Left lung (tissue), 10 donors: Measurements from ENCODE around the gene ALCAM. TPM values are rescaled to one million over a fixed set of nuclear protein-coding genes. Genes with fewer than 3 reads are reported as not detected.

Experiments
- ATAC-seq: fragments of 200-7000 bp; cut with Tn5 transposase; one replicate; pipeline ENCODE4 v1.9.1; 2020; ENCODE audit warnings: moderate library complexity
- DNase-seq, 4 donors: peaks; one replicate each; pipeline ENCODE4 v3.0.0-alpha.2; 2013 to 2020
- H3K27ac ChIP-seq, 2 donors: fragments of 200-600 bp; sonication (generic) in 1 of 2; one replicate each; pipeline versions ENCODE4 v1.5.0 to v1.8.0; 2020 to 2021
- H3K27me3 ChIP-seq, 2 donors: fragments of 200-600 bp; sonication (generic) in 1 of 2; one replicate each; pipeline versions ENCODE4 v1.5.0 to v1.8.0; 2020 to 2021
- H3K36me3 ChIP-seq, 2 donors: fragments of 200-600 bp; sonication (generic) in 1 of 2; one replicate each; pipeline versions ENCODE4 v1.5.0 to v1.8.0; 2020 to 2021
- H3K4me1 ChIP-seq, 2 donors: fragments of 200-600 bp; one replicate each; pipeline ENCODE4 v1.8.0; 2021
- H3K4me3 ChIP-seq, 2 donors: fragments of 200-600 bp; sonication (generic) in 1 of 2; one replicate each; pipeline versions ENCODE4 v1.5.0 to v1.8.0; 2020 to 2021; ENCODE audit warnings: mild to moderate bottlenecking in 1 of 2
- H3K9me3 ChIP-seq, 2 donors: fragments of 200-600 bp; sonication (generic) in 1 of 2; one replicate each; pipeline versions ENCODE4 v1.5.0 to v1.8.0; 2020 to 2021
- intact Hi-C, 2 donors: fragments of 100-400 bp; cut with DNase I; formaldehyde crosslinking; loops; one replicate each; pipeline versions ENCODE4 v1.11.2 to v1.14.2; 2022
- polyA plus RNA-seq, 6 donors: library from polyadenylated mRNA; unstranded; fragments of 120-200 nt; gene quantifications; one replicate each; pipeline ENCODE4 v1.2.1, GENCODE V29; 2013; ENCODE audit not compliant: insufficient read length in 6 of 6
- total RNA-seq, 2 donors: library from RNA; stranded (reverse); fragmentation: NEBNext Ultra II Directional; extraction: Animal tissue kit (Norgen Biotek cat#: 25700); gene quantifications; one replicate each; pipeline ENCODE4 v1.2.1, GENCODE V29; 2021
- TF ChIP-seq, protein P1 (sequence below), 2 donors: fragments of 200-600 bp; sonication (generic) in 1 of 2; IDR thresholded peaks; one replicate each; pipeline versions ENCODE4 v1.5.0 to v1.8.0; 2021; ENCODE audit warnings: antibody characterized with exemption in 2 of 2
- donor health status: DM: no; HTN: yes; CAD: no.
- donor health status: DM: no; HTN: no; CAD: no.

The ALCAM gene
- total and polyA plus RNA-seq, 8 donors, result 84.2 to 170 (median 127) TPM

DNA sequence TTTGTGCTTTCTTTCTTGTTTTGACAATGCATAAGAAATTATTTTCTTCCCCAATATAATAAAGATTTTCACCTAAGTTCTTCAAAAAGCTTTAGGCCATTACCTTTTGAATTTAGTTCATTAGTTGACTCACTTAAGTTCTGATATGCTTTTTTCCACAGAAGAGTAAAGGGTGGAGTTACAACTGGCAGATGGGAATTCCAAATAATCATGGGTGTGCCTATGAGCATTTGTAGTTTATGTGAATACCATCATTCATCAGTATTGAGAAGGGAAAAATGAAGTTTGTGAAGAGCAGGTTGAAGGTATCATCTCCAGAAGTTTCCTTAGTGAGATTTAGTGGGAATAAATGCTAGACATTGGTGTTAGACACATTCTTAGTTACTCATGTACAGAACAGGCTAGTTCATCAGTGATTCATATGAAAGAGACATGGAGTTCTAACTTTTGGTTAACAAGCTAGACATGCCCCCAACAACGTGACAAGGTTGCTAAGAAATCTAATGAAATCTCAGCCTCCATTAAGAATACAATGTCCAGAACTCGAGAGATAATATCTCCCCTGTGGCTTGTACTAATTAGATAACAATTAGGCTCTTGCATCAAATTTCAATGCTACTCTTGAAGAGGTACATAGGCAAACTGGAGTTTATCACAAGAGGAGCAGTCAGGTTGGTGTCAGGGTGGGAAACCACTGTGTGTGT lies 16.9 kb upstream of the ALCAM start:
- H3K27me3 ChIP-seq, result peaks cover 0 to 24% of the 10 kb centered on the region in 2 donors
- no peaks in the 10 kb centered on the region for H3K9me3 ChIP-seq
- intact Hi-C loops, result no loop called here
- H3K27ac ChIP-seq, result no peak overlapping the region
- no peak for ATAC-seq
- H3K4me3 ChIP-seq, result no peak overlapping the region
- no peaks in the 10 kb centered on the region for H3K36me3 ChIP-seq
- peaks cover 0 to 8% of the 10 kb centered on the region in 2 donors for H3K4me1 ChIP-seq
- no peak for DNase-seq
- TF ChIP-seq, protein P1, sequence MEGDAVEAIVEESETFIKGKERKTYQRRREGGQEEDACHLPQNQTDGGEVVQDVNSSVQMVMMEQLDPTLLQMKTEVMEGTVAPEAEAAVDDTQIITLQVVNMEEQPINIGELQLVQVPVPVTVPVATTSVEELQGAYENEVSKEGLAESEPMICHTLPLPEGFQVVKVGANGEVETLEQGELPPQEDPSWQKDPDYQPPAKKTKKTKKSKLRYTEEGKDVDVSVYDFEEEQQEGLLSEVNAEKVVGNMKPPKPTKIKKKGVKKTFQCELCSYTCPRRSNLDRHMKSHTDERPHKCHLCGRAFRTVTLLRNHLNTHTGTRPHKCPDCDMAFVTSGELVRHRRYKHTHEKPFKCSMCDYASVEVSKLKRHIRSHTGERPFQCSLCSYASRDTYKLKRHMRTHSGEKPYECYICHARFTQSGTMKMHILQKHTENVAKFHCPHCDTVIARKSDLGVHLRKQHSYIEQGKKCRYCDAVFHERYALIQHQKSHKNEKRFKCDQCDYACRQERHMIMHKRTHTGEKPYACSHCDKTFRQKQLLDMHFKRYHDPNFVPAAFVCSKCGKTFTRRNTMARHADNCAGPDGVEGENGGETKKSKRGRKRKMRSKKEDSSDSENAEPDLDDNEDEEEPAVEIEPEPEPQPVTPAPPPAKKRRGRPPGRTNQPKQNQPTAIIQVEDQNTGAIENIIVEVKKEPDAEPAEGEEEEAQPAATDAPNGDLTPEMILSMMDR (IDR thresholded peaks at IDR 0.05), result no peak

DNA sequence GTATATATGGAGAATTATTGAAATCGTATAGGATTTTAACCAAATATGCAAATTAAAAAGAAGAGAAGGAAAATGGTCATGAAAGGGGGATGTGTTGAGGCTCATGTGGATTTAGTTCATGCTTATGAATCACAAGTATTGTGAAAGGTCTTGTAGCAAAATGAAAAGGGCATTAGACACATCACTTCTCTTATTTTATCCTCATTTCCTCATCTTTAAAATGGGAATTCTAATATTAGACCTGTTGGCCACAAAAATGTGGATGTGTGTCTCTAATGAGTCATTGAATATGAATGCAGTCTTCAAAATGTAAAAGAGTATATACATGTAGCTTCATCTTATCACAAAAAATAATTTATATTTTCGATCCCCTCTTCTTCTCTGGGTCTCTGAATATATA lies 14.9 kb upstream of the ALCAM start:
- DNase-seq, result no peak
- peaks cover 0 to 10% of the 10 kb centered on the region in 2 donors for H3K4me1 ChIP-seq
- TF ChIP-seq, protein P1 (IDR thresholded peaks at IDR 0.05), result no peak
- H3K4me3 ChIP-seq, result no peak overlapping the region
- peaks cover 0 to 25% of the 10 kb centered on the region in 2 donors for H3K27me3 ChIP-seq
- no peaks in the 10 kb centered on the region for H3K36me3 ChIP-seq
- no peaks in the 10 kb centered on the region for H3K9me3 ChIP-seq
- intact Hi-C loops, result no loop called here
- no peak overlapping the region for H3K27ac ChIP-seq
- ATAC-seq, result no peak

DNA sequence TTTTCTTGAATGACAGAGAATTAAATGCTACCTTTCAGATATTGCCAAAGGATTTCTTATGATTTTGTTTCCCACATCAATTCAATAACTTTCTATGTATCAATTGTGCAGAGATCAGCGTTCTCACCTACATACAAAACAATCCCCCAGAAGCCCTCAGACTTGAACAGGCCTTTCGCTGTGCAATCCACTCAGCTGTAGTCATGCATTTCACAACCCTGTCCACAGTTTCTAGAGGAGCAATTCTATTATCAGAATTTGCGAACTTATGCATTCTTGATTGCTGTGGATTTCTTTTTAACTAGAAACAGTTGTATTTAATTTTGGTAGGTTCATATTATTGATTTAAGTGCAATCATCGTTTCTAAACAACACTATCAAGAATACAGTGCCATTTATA lies 13.7 kb upstream of the ALCAM start:
- intact Hi-C loops, result no loop called here
- peak overlapping the region; percentile 63 to 70 for H3K27ac ChIP-seq
- no peaks in the 10 kb centered on the region for H3K9me3 ChIP-seq
- H3K36me3 ChIP-seq, result no peaks in the 10 kb centered on the region
- TF ChIP-seq, protein P1 (IDR thresholded peaks at IDR 0.05), result no peak
- H3K27me3 ChIP-seq, result peaks cover 0 to 25% of the 10 kb centered on the region in 2 donors
- peaks cover 0 to 13% of the 10 kb centered on the region in 2 donors for H3K4me1 ChIP-seq
- ATAC-seq, result peak; percentile 23
- no peak overlapping the region for H3K4me3 ChIP-seq
- no peak for DNase-seq

DNA sequence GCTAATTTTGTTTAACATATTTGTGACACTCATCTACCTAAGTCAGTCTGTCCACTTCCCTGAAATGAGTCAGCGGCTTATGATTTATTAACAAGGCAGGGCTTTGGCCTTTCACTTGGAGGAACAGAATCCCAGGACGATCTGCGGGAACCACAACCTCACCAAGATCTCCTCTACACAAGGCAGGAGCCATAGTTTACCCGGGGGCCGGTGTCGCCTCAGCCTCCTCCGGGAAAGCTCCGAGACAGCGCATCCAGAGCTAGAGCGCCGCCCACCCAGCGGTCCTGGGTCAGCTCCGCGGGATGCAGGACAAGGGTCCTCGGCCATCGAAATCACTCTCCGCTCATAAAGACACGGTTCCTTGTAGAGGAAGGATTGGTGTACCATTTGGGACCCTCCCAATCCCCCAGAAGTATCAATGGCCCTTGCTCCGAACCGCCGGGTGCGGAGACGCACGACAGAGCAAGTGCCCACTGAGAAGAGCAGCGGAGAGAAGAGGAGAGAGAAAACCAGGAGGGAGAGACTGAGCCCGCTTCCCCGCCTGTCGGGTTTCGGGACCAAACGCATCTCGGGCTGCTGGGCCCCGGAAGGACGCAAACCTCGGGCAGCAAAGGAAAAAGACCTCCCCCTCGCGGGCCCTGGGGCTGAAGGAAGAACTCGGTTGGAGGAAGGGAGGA lies 13.1 kb upstream of the ALCAM start:
- H3K27me3 ChIP-seq, result peaks cover 0 to 25% of the 10 kb centered on the region in 2 donors
- TF ChIP-seq, protein P1 (IDR thresholded peaks at IDR 0.05), result no peak
- H3K27ac ChIP-seq, result peak overlapping the region; percentile 63 to 70
- ATAC-seq, result peak; percentile 61
- H3K9me3 ChIP-seq, result no peaks in the 10 kb centered on the region
- H3K36me3 ChIP-seq, result no peaks in the 10 kb centered on the region
- peaks cover 0 to 13% of the 10 kb centered on the region in 2 donors for H3K4me1 ChIP-seq
- peak overlapping the region; percentile 18 to 28 for H3K4me3 ChIP-seq
- peak in 3 of 4 donors; percentile 30 to 77 (median 64) for DNase-seq
- intact Hi-C loops, result no loop called here

DNA sequence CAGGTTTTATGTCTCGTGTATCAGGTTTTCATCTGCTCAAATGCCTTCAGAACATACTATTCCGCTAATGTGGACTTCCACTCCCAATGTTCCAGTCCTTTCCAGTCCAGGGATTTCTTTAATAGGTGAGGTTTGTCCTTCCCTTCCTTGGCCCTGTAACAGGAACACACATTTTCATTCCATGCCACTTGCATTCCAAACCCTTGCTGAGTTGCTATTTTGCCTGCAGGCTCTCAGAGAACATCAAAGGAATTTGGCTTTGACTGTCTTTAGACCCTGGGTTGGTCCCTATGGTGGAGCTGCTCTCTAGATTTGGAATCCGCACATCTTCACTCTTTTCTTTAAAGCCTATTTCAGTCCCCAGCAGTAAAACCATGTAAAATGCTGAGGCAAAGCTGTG lies 12.3 kb upstream of the ALCAM start:
- intact Hi-C loops, result no loop called here
- H3K4me1 ChIP-seq, result peaks cover 0 to 21% of the 10 kb centered on the region in 2 donors
- peak overlapping the region; percentile 63 to 70 for H3K27ac ChIP-seq
- peak overlapping the region in 1 of 2 donors; percentile 28 for H3K4me3 ChIP-seq
- TF ChIP-seq, protein P1 (IDR thresholded peaks at IDR 0.05), result no peak
- ATAC-seq (no peak), DNase-seq (no peak)
- H3K36me3 ChIP-seq, result no peaks in the 10 kb centered on the region
- no peaks in the 10 kb centered on the region for H3K9me3 ChIP-seq
- H3K27me3 ChIP-seq, result peaks cover 0 to 25% of the 10 kb centered on the region in 2 donors
